Esophagus muscularis mucosa (tissue), 4 donors: Measurements from ENCODE around the gene VPS13D. TPM values are rescaled to one million over a fixed set of nuclear protein-coding genes. Genes with fewer than 3 reads are reported as not detected.
A peak's percentile ranks its signal among the peaks of the same experiment; 100 is the strongest.

ENCODE experiments used
- DNase-seq: peaks from one replicate; pipeline ENCODE4 v3.0.0-alpha.2; 2017; ENCODE audit errors: extremely low spot score
- H3K27ac ChIP-seq, 4 donors: fragments of 200-600 bp; sonication (generic); replicated peaks in 1 of 4; 1 replicate in 3 of 4; 2 replicates in 1 of 4; pipeline ENCODE4 v1.5.1; 2016 to 2019; ENCODE audit warnings: mild to moderate bottlenecking in 1 of 4
- H3K27me3 ChIP-seq, 4 donors: fragments of 200-600 bp; sonication (generic); one replicate each; pipeline versions ENCODE4 v1.5.1 to v1.6.0; 2016 to 2019
- H3K36me3 ChIP-seq, 4 donors: fragments of 200-600 bp; sonication (generic); one replicate each; pipeline ENCODE4 v1.5.1; 2016 to 2019
- H3K4me1 ChIP-seq, 4 donors: fragments of 200-600 bp; sonication (generic); one replicate each; pipeline ENCODE4 v1.5.1; 2016 to 2019
- H3K4me3 ChIP-seq, 4 donors: fragments of 200-600 bp; sonication (generic); 1 replicate in 2 of 4; 2 replicates in 2 of 4; pipeline ENCODE4 v1.5.1; 2016 to 2019; ENCODE audit warnings: mild to moderate bottlenecking in 4 of 4, moderate library complexity in 1 of 4
- H3K9me3 ChIP-seq, 4 donors: fragments of 200-600 bp; sonication (generic); 1 replicate in 3 of 4; 2 replicates in 1 of 4; pipeline ENCODE4 v1.5.1; 2016 to 2019
- CTCF ChIP-seq, 3 experiments: fragments of 200-600 bp in 2 of 3; fragments of 450-650 bp in 1 of 3; sonication (generic) in 2 of 3; IDR thresholded peaks; one replicate each; pipeline ENCODE4 v1.5.1; 2017 to 2019; ENCODE audit warnings: antibody characterized with exemption in 3 of 3, mild to moderate bottlenecking in 2 of 3, moderate library complexity in 1 of 3
- EP300 ChIP-seq: sonication (generic); formaldehyde crosslinking; IDR thresholded peaks from one replicate; pipeline ENCODE4 v1.6.1; 2017; ENCODE audit warnings: antibody characterized with exemption
- POLR2A ChIP-seq: fragments of 450-650 bp; IDR thresholded peaks from one replicate; pipeline ENCODE4 v1.6.1; 2017; ENCODE audit warnings: antibody characterized with exemption, moderate library complexity, mild to moderate bottlenecking, low read depth
- POLR2AphosphoS5 ChIP-seq, 2 donors: sonication (generic); formaldehyde crosslinking; IDR thresholded peaks; one replicate each; pipeline ENCODE4 v1.6.1; 2017; ENCODE audit warnings: antibody characterized with exemption in 2 of 2
- WGBS: methylation state at CpG from one replicate; pipeline ENCODE4 v1.1.5; 2018; 5-methylcytosine and 5-hydroxymethylcytosine counted together
- intact Hi-C: fragments of 100-400 bp; cut with DNase I; formaldehyde crosslinking; loops from one replicate; pipeline ENCODE4 v1.15.1; 2023
- total RNA-seq, 4 donors: library from RNA; depleted of rRNA; stranded (reverse); fragments of >200 nt; gene quantifications; one replicate each; pipeline versions ENCODE4 v1.1.0 to v1.2.1, GENCODE V29; 2016

Gene VPS13D
- total RNA-seq, 4 donors from 2014 or later: 67.8 to 93.3 (median 85.4) TPM

GRCh38 chr1:12450090-12450755, 220.4 kb downstream of the VPS13D start:
- no peaks in the 10 kb centered on the region for H3K36me3 ChIP-seq
- peak overlapping the region; percentile 85 to 87 (median 86) for H3K27ac ChIP-seq
- WGBS: 86% methylated on average over 6 of the region's 10 CpGs
- H3K4me1 ChIP-seq: peaks cover 91 to 100% (median 100%) of the 10 kb centered on the region in 4 donors
- intact Hi-C loops: no loop called here
- no peaks in the 10 kb centered on the region for H3K9me3 ChIP-seq
- H3K4me3 ChIP-seq: no peak overlapping the region
- TF ChIP-seq POLR2AphosphoS5 (IDR thresholded peaks at IDR 0.05): peak in 1 of 2 donors; percentile 40
- no peak for TF ChIP-seq POLR2A
- DNase-seq: no peak
- H3K27me3 ChIP-seq: no peaks in the 10 kb centered on the region

GRCh38 chr1:12450756-12451559, 221.1 kb downstream of the VPS13D start:
- Histone ChIP-seq H3K27me3 (no peaks in the 10 kb centered on the region), H3K9me3 (no peaks in the 10 kb centered on the region), H3K36me3 (peaks cover 0 to 3% (median under 1%) of the 10 kb centered on the region in 4 donors), H3K27ac (peak overlapping the region; percentile 85 to 87 (median 86)), H3K4me1 (peaks cover 95 to 100% (median 100%) of the 10 kb centered on the region in 4 donors), H3K4me3 (no peak overlapping the region)
- intact Hi-C loops: no loop called here
- TF ChIP-seq POLR2AphosphoS5 (IDR thresholded peaks at IDR 0.05) (peak in 1 of 2 donors; percentile 55), EP300 (peak; percentile 66), CTCF (IDR thresholded peaks at IDR 0.05) (no peak)
- 61% methylated on average over 4 of the region's 4 CpGs for WGBS
- DNase-seq: no peak

GRCh38 chr1:12451560-12451900, 221.7 kb downstream of the VPS13D start:
- Histone ChIP-seq H3K27me3 (no peaks in the 10 kb centered on the region), H3K9me3 (no peaks in the 10 kb centered on the region), H3K4me3 (no peak overlapping the region), H3K36me3 (peaks cover 0 to 8% (median 2%) of the 10 kb centered on the region in 4 donors), H3K4me1 (peaks cover 99 to 100% (median 100%) of the 10 kb centered on the region in 4 donors), H3K27ac (peak overlapping the region; percentile 85 to 87 (median 86))
- TF ChIP-seq POLR2AphosphoS5 (IDR thresholded peaks at IDR 0.05): no peak
- no peak for TF ChIP-seq EP300
- no peak for TF ChIP-seq POLR2A
- TF ChIP-seq CTCF (IDR thresholded peaks at IDR 0.05): no peak
- no peak for DNase-seq
- intact Hi-C loops: no loop called here
- WGBS: 94% methylated on average over 3 of the region's 3 CpGs

DNA sequence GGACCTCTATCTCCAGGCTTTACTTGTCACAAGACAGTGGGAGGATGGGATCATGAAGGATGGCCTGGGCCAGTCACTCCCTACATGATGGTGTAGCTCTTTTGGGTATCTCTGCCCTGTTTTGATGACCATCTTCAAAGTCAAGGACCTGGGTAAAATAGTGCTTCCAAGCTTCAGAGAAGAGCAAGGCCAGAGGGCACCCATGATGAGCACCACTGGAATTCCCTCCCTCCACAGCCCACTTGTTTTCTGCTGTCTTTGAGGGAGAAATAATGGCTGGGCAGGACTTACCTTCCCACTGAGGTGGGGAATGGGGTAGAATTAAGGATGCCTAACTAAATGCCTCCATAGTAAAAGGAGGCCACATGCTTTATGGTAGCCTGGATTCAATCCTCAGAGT, 222.4 kb downstream of the VPS13D start:
- H3K4me1 ChIP-seq: peaks cover 98 to 100% (median 100%) of the 10 kb centered on the region in 4 donors
- intact Hi-C loops: no loop called here
- H3K4me3 ChIP-seq: no peak overlapping the region
- H3K27ac ChIP-seq: peak overlapping the region; percentile 85 to 87 (median 86)
- TF ChIP-seq POLR2AphosphoS5 (IDR thresholded peaks at IDR 0.05) (no peak), EP300 (no peak), POLR2A (no peak), CTCF (IDR thresholded peaks at IDR 0.05) (no peak)
- H3K9me3 ChIP-seq: no peaks in the 10 kb centered on the region
- no peaks in the 10 kb centered on the region for H3K27me3 ChIP-seq
- no peak for DNase-seq
- peaks cover 0 to 10% (median 2%) of the 10 kb centered on the region in 4 donors for H3K36me3 ChIP-seq
